Calu3 (cell line): ENCODE results near the gene UNC5C. TPM values are rescaled to one million over a fixed set of nuclear protein-coding genes. Genes with fewer than 3 reads are reported as not detected.

Source experiments
- BruUV-seq: library from RNA; stranded (reverse); fragments of 400-500 nt; replicated peaks from 2 replicates; lab custom pipeline; 2021; lab: Mats Ljungman, UMichigan
- CTCF ChIA-PET: fragments of 300-600 bp; sonication (Branson Sonifier 250); formaldehyde crosslinking; loops from one replicate; lab custom pipeline; 2022; ENCODE audit warnings: antibody characterized with exemption; lab: Charles Lee
- DNase-seq: peaks from one replicate; pipeline ENCODE4 v3.0.0; 2022
- H3K27ac Mint-ChIP-seq: one replicate; pipeline ENCODE4 v1.8.0; 2022; ENCODE audit warnings: mixed read lengths; ENCODE audit not compliant: unreplicated experiment
- H3K27me3 Mint-ChIP-seq: one replicate; pipeline ENCODE4 v1.8.0; 2022; ENCODE audit warnings: mixed read lengths; ENCODE audit not compliant: unreplicated experiment
- H3K36me3 Mint-ChIP-seq: one replicate; pipeline ENCODE4 v1.8.0; 2022; ENCODE audit warnings: mild to moderate bottlenecking, moderate library complexity, mixed read lengths; ENCODE audit not compliant: insufficient read depth, unreplicated experiment
- H3K4me1 Mint-ChIP-seq: one replicate; pipeline ENCODE4 v1.8.0; 2022; ENCODE audit warnings: mild to moderate bottlenecking, low read depth, mixed read lengths; ENCODE audit not compliant: unreplicated experiment
- H3K4me3 Mint-ChIP-seq: one replicate; pipeline ENCODE4 v1.8.0; 2022; ENCODE audit warnings: mild to moderate bottlenecking, low read depth, moderate library complexity, mixed read lengths; ENCODE audit not compliant: unreplicated experiment
- H3K9me3 Mint-ChIP-seq: one replicate; pipeline ENCODE4 v1.8.0; 2022; ENCODE audit warnings: low read depth, mixed read lengths; ENCODE audit not compliant: unreplicated experiment
- CTCF ChIP-seq: fragments of 200-600 bp; IDR thresholded peaks from one replicate; pipeline ENCODE4 v1.8.0; 2022; ENCODE audit warnings: antibody characterized with exemption; ENCODE audit not compliant: unreplicated experiment
- intact Hi-C: fragments of 100-400 bp; cut with micrococcal nuclease; formaldehyde crosslinking; loops from one replicate; pipeline ENCODE4 v1.10.0; 2022; ENCODE audit not compliant: unreplicated experiment
- total RNA-seq: library from RNA; stranded (reverse); gene quantifications from 2 replicates; pipeline ENCODE4 v1.2.3, GENCODE V29; 2022

The UNC5C gene
- total RNA-seq, 1 experiment from 2014 or later, result not detected

DNA sequence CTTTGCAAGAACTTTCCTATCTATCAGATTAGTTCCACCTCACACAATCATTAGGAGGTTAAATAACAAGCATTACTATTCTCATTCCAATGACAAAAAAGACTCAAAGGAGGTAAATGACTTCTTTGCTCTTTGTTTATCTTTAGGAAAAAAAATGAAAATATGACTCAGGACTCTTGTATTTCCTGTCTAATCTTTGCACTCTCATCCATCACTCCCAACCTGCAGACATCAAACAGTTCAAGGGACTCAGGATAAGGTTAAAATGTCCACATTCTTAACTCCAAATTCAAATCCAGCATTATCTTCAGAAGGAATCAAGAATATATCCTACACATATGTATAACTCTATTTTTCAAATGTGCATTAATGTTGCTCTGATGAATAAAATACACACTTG is 139.6 kb downstream of the UNC5C start:
- Mint-ChIP-seq H3K27ac (no peak overlapping the region), H3K27me3 (no peaks in the 10 kb centered on the region), H3K4me1 (no peaks in the 10 kb centered on the region), H3K36me3 (no peaks in the 10 kb centered on the region), H3K4me3 (no peak overlapping the region), H3K9me3 (no peaks in the 10 kb centered on the region)
- CTCF ChIA-PET, result no interaction called here
- intact Hi-C loops, result no loop called here
- DNase-seq, result no peak
- TF ChIP-seq CTCF, result no peak
- BruUV-seq, result no TSS peak

- intact Hi-C loops, result no loop called here
- H3K36me3 Mint-ChIP-seq, result no peaks in the 10 kb centered on the region
- no peak for DNase-seq
- no peak for TF ChIP-seq CTCF
- no peaks in the 10 kb centered on the region for H3K9me3 Mint-ChIP-seq
- no peak overlapping the region for H3K27ac Mint-ChIP-seq
- no peaks in the 10 kb centered on the region for H3K4me1 Mint-ChIP-seq
- H3K27me3 Mint-ChIP-seq, result no peaks in the 10 kb centered on the region
- no TSS peak for BruUV-seq
- CTCF ChIA-PET, result no interaction called here
- no peak overlapping the region for H3K4me3 Mint-ChIP-seq
Observed at GRCh38 chr4:95402299-95402698, 146.5 kb downstream of the UNC5C start.

GRCh38 chr4:95398217-95398616 is 150.6 kb downstream of the UNC5C start:
- Mint-ChIP-seq H3K9me3 (no peaks in the 10 kb centered on the region), H3K27me3 (no peaks in the 10 kb centered on the region), H3K4me3 (no peak overlapping the region), H3K36me3 (no peaks in the 10 kb centered on the region), H3K4me1 (no peaks in the 10 kb centered on the region), H3K27ac (no peak overlapping the region)
- TF ChIP-seq CTCF, result no peak
- no peak for DNase-seq
- BruUV-seq, result no TSS peak
- intact Hi-C loops, result no loop called here
- CTCF ChIA-PET, result no interaction called here

- Mint-ChIP-seq H3K4me3 (no peak overlapping the region), H3K27me3 (no peaks in the 10 kb centered on the region), H3K4me1 (no peaks in the 10 kb centered on the region), H3K36me3 (no peaks in the 10 kb centered on the region), H3K27ac (no peak overlapping the region), H3K9me3 (no peaks in the 10 kb centered on the region)
- CTCF ChIA-PET, result no interaction called here
- BruUV-seq, result no TSS peak
- intact Hi-C loops, result no loop called here
- TF ChIP-seq CTCF, result no peak
- DNase-seq, result no peak
Observed at GRCh38 chr4:95394752-95395306, 153.9 kb downstream of the UNC5C start.
